WTC11 (cell line): ENCODE results near the gene SLK. TPM values are rescaled to one million over a fixed set of nuclear protein-coding genes. Genes with fewer than 3 reads are reported as not detected.

ENCODE experiments used
- ATAC-seq: fragments of 200-7000 bp; cut with Tn5 transposase; 2 replicates; pipeline ENCODE4 v1.10.0; 2021; ENCODE audit warnings: mild to moderate bottlenecking, moderate library complexity
- CTCF ChIA-PET: fragments of 300-600 bp; sonication (Branson Sonifier 250); formaldehyde crosslinking; loops from one replicate; lab custom pipeline; 2021; ENCODE audit warnings: antibody characterized with exemption; lab: Charles Lee
- POLR2A ChIA-PET: fragments of 350-600 bp; sonication (Branson Sonifier 250); formaldehyde crosslinking; loops from one replicate; lab custom pipeline; 2021; ENCODE audit warnings: antibody characterized with exemption; lab: Charles Lee
- DNase-seq: peaks from one replicate; pipeline ENCODE4 v3.0.0; 2021; ENCODE audit warnings: low spot score
- H3K27ac Mint-ChIP-seq: 2 replicates; pipeline ENCODE4 v1.8.0; 2021; ENCODE audit warnings: mixed read lengths
- H3K27me3 Mint-ChIP-seq: 2 replicates; pipeline ENCODE4 v1.8.0; 2021; ENCODE audit warnings: low read depth, mild to moderate bottlenecking, moderate library complexity, mixed read lengths
- H3K36me3 Mint-ChIP-seq: 2 replicates; pipeline ENCODE4 v1.8.0; 2021; ENCODE audit warnings: mixed read lengths
- H3K4me1 Mint-ChIP-seq: 2 replicates; pipeline ENCODE4 v1.8.0; 2022; ENCODE audit warnings: mixed read lengths
- H3K4me3 Mint-ChIP-seq: 2 replicates; pipeline ENCODE4 v1.8.0; 2021; ENCODE audit warnings: mild to moderate bottlenecking, moderate library complexity, mixed read lengths
- H3K9me3 Mint-ChIP-seq: 2 replicates; pipeline ENCODE4 v1.8.0; 2021; ENCODE audit warnings: mixed read lengths
- CREB1 ChIP-seq: sonication (generic); formaldehyde crosslinking; IDR thresholded peaks from 2 replicates; pipeline ENCODE4 v1.8.0; 2023; ENCODE audit warnings: mild to moderate bottlenecking, missing genetic modification reagents
- E2F5 ChIP-seq: sonication (generic); formaldehyde crosslinking; IDR thresholded peaks from 2 replicates; pipeline ENCODE4 v1.8.1; 2022; ENCODE audit warnings: mild to moderate bottlenecking, moderate library complexity, missing genetic modification reagents
- ELF4 ChIP-seq: sonication (generic); formaldehyde crosslinking; IDR thresholded peaks from 2 replicates; pipeline ENCODE4 v1.8.1; 2022; ENCODE audit warnings: low read depth, mild to moderate bottlenecking, moderate library complexity, missing genetic modification reagents
- EMX1 ChIP-seq: fragments of 250-450 bp; sonication (Bioruptor Pico); IDR thresholded peaks from 2 replicates; pipeline ENCODE4 v1.8.0; 2021; ENCODE audit warnings: mild to moderate bottlenecking
- FOXP1 ChIP-seq: sonication (generic); formaldehyde crosslinking; IDR thresholded peaks from 2 replicates; pipeline ENCODE4 v1.8.0; 2022; ENCODE audit warnings: missing genetic modification reagents, mild to moderate bottlenecking, moderate library complexity, borderline replicate concordance
- IRF1 ChIP-seq: sonication (generic); formaldehyde crosslinking; IDR thresholded peaks from 2 replicates; pipeline ENCODE4 v1.8.0; 2023; ENCODE audit warnings: missing genetic modification reagents
- JAZF1 ChIP-seq: fragments of 250-450 bp; sonication (Bioruptor Pico); IDR thresholded peaks from 2 replicates; pipeline ENCODE4 v1.9.0; 2021; ENCODE audit warnings: moderate library complexity, mild to moderate bottlenecking, inconsistent platforms
- MYBL2 ChIP-seq: sonication (generic); formaldehyde crosslinking; IDR thresholded peaks from 2 replicates; pipeline ENCODE4 v1.8.1; 2023; ENCODE audit warnings: mild to moderate bottlenecking, moderate library complexity, missing genetic modification reagents
- NFATC4 ChIP-seq: fragments of 250-450 bp; sonication (Bioruptor Pico); IDR thresholded peaks from 2 replicates; pipeline ENCODE4 v1.9.0; 2021; ENCODE audit warnings: mild to moderate bottlenecking
- OVOL2 ChIP-seq: fragments of 250-450 bp; sonication (Bioruptor Pico); IDR thresholded peaks from 2 replicates; pipeline ENCODE4 v1.9.0; 2021; ENCODE audit warnings: mild to moderate bottlenecking, borderline replicate concordance
- PREB ChIP-seq: sonication (generic); formaldehyde crosslinking; IDR thresholded peaks from 2 replicates; pipeline ENCODE4 v1.8.1; 2022; ENCODE audit warnings: mild to moderate bottlenecking, missing genetic modification reagents, moderate library complexity, borderline replicate concordance
- SOX15 ChIP-seq: fragments of 250-450 bp; sonication (Bioruptor Pico); IDR thresholded peaks from 2 replicates; pipeline ENCODE4 v1.9.0; 2021; ENCODE audit warnings: mild to moderate bottlenecking
- SP1 ChIP-seq: sonication (generic); formaldehyde crosslinking; conservative IDR thresholded peaks from 2 replicates; pipeline ENCODE4 v1.8.1; 2022; ENCODE audit warnings: missing genetic modification reagents
- TCF7 ChIP-seq: sonication (generic); formaldehyde crosslinking; IDR thresholded peaks from 2 replicates; pipeline ENCODE4 v1.8.0; 2022; ENCODE audit warnings: mild to moderate bottlenecking, low read depth, missing genetic modification reagents, moderate library complexity
- TEAD4 ChIP-seq: sonication (generic); formaldehyde crosslinking; IDR thresholded peaks from 2 replicates; pipeline ENCODE4 v1.8.0; 2022; ENCODE audit warnings: mild to moderate bottlenecking, missing genetic modification reagents
- ZNF232 ChIP-seq: sonication (generic); formaldehyde crosslinking; IDR thresholded peaks from 2 replicates; pipeline ENCODE4 v1.8.0; 2022; ENCODE audit warnings: mild to moderate bottlenecking, missing genetic modification reagents
- ZNF416 ChIP-seq: fragments of 250-450 bp; sonication (Bioruptor Pico); IDR thresholded peaks from 2 replicates; pipeline ENCODE4 v1.9.0; 2021; ENCODE audit warnings: mild to moderate bottlenecking, inconsistent platforms
- ZNF425 ChIP-seq: fragments of 250-450 bp; sonication (Bioruptor Pico); conservative IDR thresholded peaks from 2 replicates; pipeline ENCODE4 v1.9.0; 2021; ENCODE audit warnings: mild to moderate bottlenecking
- total RNA-seq: library from RNA; stranded (reverse); gene quantifications from 3 replicates; pipeline ENCODE4 v1.2.3, GENCODE V29; 2021
- TF ChIP-seq, protein P1 (sequence below): fragments of 250-450 bp; sonication (Bioruptor Pico); IDR thresholded peaks from 2 replicates; pipeline ENCODE4 v1.9.0; 2021; ENCODE audit warnings: moderate library complexity, mild to moderate bottlenecking, inconsistent platforms, borderline replicate concordance
- TF ChIP-seq, protein P2 (sequence below): sonication (generic); formaldehyde crosslinking; IDR thresholded peaks from 2 replicates; pipeline ENCODE4 v1.8.1; 2023; ENCODE audit warnings: mild to moderate bottlenecking, missing genetic modification reagents
- TF ChIP-seq, protein P3 (sequence below): sonication (generic); formaldehyde crosslinking; IDR thresholded peaks from 2 replicates; pipeline ENCODE4 v1.8.0; 2022; ENCODE audit warnings: mild to moderate bottlenecking, missing genetic modification reagents
- TF ChIP-seq, protein P4 (sequence below): sonication (generic); formaldehyde crosslinking; IDR thresholded peaks from 2 replicates; pipeline ENCODE4 v1.8.0; 2022; ENCODE audit warnings: mild to moderate bottlenecking, missing genetic modification reagents
- TF ChIP-seq, protein P5 (sequence below): sonication (generic); formaldehyde crosslinking; IDR thresholded peaks from 2 replicates; pipeline ENCODE4 v1.8.1; 2023; ENCODE audit warnings: mild to moderate bottlenecking, missing genetic modification reagents, moderate library complexity

SLK gene
- total RNA-seq, 1 experiment from 2014 or later: 19.2 TPM

- TF ChIP-seq, protein P1, sequence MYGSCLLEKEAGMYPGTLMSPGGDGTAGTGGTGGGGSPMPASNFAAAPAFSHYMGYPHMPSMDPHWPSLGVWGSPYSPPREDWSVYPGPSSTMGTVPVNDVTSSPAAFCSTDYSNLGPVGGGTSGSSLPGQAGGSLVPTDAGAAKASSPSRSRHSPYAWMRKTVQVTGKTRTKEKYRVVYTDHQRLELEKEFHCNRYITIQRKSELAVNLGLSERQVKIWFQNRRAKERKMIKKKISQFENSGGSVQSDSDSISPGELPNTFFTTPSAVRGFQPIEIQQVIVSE (CRISPR knock-in tag): no peak
- no peak for TF ChIP-seq OVOL2 (CRISPR knock-in tag)
- no peak for TF ChIP-seq NFATC4 (CRISPR knock-in tag)
Measured at GRCh38 chr10:103986360-103986759, 19.4 kb downstream of the SLK start (continued).

GRCh38 chr10:103990121-103990520, 23.2 kb downstream of the SLK start:
- Mint-ChIP-seq H3K36me3 (no peaks in the 10 kb centered on the region), H3K27ac (no peak overlapping the region; the same call in 1 of the 2 replicates), H3K4me3 (no peak overlapping the region), H3K4me1 (no peaks in the 10 kb centered on the region), H3K27me3 (no peaks in the 10 kb centered on the region), H3K9me3 (no peaks in the 10 kb centered on the region)
- ATAC-seq (no peak), DNase-seq (no peak)
- ChIA-PET POLR2A (no interaction called here), CTCF (no interaction called here)
- TF ChIP-seq SOX15 (CRISPR knock-in tag) (no peak), TCF7 (CRISPR knock-in tag) (no peak)

- H3K27me3 Mint-ChIP-seq: no peaks in the 10 kb centered on the region
- POLR2A ChIA-PET: no interaction called here
- H3K27ac Mint-ChIP-seq: no peak overlapping the region
- H3K4me3 Mint-ChIP-seq: no peak overlapping the region
- H3K9me3 Mint-ChIP-seq: no peaks in the 10 kb centered on the region
- TF ChIP-seq JAZF1 (no peak), SP1 (CRISPR knock-in tag) (no peak), EMX1 (no peak), TEAD4 (CRISPR knock-in tag) (no peak), ZNF416 (CRISPR knock-in tag) (no peak), ELF4 (CRISPR knock-in tag) (no peak), NFATC4 (CRISPR knock-in tag) (no peak), ZNF232 (no peak), FOXP1 (CRISPR knock-in tag) (no peak), PREB (CRISPR knock-in tag) (no peak), MYBL2 (CRISPR knock-in tag) (no peak), IRF1 (CRISPR knock-in tag) (no peak), E2F5 (no peak), CREB1 (CRISPR knock-in tag) (no peak), OVOL2 (CRISPR knock-in tag) (no peak), ZNF425 (CRISPR knock-in tag) (no peak)
- TF ChIP-seq, protein P2, sequence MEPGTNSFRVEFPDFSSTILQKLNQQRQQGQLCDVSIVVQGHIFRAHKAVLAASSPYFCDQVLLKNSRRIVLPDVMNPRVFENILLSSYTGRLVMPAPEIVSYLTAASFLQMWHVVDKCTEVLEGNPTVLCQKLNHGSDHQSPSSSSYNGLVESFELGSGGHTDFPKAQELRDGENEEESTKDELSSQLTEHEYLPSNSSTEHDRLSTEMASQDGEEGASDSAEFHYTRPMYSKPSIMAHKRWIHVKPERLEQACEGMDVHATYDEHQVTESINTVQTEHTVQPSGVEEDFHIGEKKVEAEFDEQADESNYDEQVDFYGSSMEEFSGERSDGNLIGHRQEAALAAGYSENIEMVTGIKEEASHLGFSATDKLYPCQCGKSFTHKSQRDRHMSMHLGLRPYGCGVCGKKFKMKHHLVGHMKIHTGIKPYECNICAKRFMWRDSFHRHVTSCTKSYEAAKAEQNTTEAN (CRISPR knock-in tag): no peak
- TF ChIP-seq, protein P3, sequence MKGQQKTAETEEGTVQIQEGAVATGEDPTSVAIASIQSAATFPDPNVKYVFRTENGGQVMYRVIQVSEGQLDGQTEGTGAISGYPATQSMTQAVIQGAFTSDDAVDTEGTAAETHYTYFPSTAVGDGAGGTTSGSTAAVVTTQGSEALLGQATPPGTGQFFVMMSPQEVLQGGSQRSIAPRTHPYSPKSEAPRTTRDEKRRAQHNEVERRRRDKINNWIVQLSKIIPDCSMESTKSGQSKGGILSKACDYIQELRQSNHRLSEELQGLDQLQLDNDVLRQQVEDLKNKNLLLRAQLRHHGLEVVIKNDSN (CRISPR knock-in tag): no peak
- TF ChIP-seq, protein P4, sequence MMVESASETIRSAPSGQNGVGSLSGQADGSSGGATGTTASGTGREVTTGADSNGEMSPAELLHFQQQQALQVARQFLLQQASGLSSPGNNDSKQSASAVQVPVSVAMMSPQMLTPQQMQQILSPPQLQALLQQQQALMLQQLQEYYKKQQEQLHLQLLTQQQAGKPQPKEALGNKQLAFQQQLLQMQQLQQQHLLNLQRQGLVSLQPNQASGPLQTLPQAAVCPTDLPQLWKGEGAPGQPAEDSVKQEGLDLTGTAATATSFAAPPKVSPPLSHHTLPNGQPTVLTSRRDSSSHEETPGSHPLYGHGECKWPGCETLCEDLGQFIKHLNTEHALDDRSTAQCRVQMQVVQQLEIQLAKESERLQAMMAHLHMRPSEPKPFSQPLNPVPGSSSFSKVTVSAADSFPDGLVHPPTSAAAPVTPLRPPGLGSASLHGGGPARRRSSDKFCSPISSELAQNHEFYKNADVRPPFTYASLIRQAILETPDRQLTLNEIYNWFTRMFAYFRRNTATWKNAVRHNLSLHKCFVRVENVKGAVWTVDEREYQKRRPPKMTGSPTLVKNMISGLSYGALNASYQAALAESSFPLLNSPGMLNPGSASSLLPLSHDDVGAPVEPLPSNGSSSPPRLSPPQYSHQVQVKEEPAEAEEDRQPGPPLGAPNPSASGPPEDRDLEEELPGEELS (CRISPR knock-in tag): no peak
- TF ChIP-seq, protein P5, sequence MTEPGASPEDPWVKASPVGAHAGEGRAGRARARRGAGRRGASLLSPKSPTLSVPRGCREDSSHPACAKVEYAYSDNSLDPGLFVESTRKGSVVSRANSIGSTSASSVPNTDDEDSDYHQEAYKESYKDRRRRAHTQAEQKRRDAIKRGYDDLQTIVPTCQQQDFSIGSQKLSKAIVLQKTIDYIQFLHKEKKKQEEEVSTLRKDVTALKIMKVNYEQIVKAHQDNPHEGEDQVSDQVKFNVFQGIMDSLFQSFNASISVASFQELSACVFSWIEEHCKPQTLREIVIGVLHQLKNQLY (CRISPR knock-in tag): no peak
- CTCF ChIA-PET: no interaction called here
- ATAC-seq (no peak), DNase-seq (no peak)
- H3K36me3 Mint-ChIP-seq: no peaks in the 10 kb centered on the region
- H3K4me1 Mint-ChIP-seq: no peaks in the 10 kb centered on the region
Measured at GRCh38 chr10:103990531-103990930, 23.6 kb downstream of the SLK start.
